HepG2 (cell line): ENCODE measurements around the gene PRICKLE2. TPM values are rescaled to one million over a fixed set of nuclear protein-coding genes. Genes with fewer than 3 reads are reported as not detected.

ENCODE experiments used
- ATAC-seq: fragments of 200-7000 bp; cut with Tn5 transposase; 3 replicates; pipeline ENCODE4 v1.9.1; 2020; ENCODE audit warnings: mild to moderate bottlenecking, moderate library complexity
- BruUV-seq: library from RNA; stranded (reverse); fragments of 400-500 nt; replicated peaks from 2 replicates; lab custom pipeline; 2021; lab: Mats Ljungman, UMichigan
- CTCF ChIA-PET: fragments of 300-600 bp; formaldehyde crosslinking; extraction: SDS; loops from one replicate; lab custom pipeline; 2021; ENCODE audit warnings: low total read pairs, inconsistent platforms, low intra/inter-chr PET ratio; lab: Yijun Ruan, JAX
- POLR2A ChIA-PET: fragments of 350-600 bp; sonication (Branson Sonifier 250); formaldehyde crosslinking; loops from one replicate; lab custom pipeline; 2020; ENCODE audit warnings: antibody characterized with exemption, inconsistent platforms; lab: Yijun Ruan, JAX
- DNase-seq: peaks from one replicate; pipeline ENCODE4 v3.0.0-alpha.2; 2015; ENCODE audit warnings: low spot score
- FAIRE-seq: peaks from 3 replicates; lab custom pipeline; 2011; peaks lifted over from hg19 to GRCh38; lab: Jason Lieb, UNC
- H2AFZ ChIP-seq: one replicate; pipeline ENCODE4 v1.6.1; 2011; ENCODE audit warnings: low read length, inconsistent platforms
- H3K27ac ChIP-seq: fragments of 300-600 bp; 3 replicates; pipeline ENCODE4 v1.8.0; 2011; ENCODE audit warnings: mixed run types, mild to moderate bottlenecking, mixed read lengths, low read length, inconsistent platforms; ENCODE audit not compliant: insufficient read depth; ENCODE audit errors: extremely low read length
- H3K27me3 ChIP-seq, 2 experiments: fragments of 200-600 bp in 1 of 2; 2 replicates in 1 of 2; 3 replicates in 1 of 2; pipeline versions ENCODE4 v1.6.0 to v1.8.0; 2011; ENCODE audit warnings: low read length in 2 of 2, mild to moderate bottlenecking in 2 of 2, moderate library complexity in 2 of 2, inconsistent platforms in 1 of 2; ENCODE audit not compliant: insufficient read depth in 2 of 2, control insufficient read depth in 1 of 2
- H3K36me3 ChIP-seq, 2 experiments: fragments of 200-600 bp in 1 of 2; replicated peaks in 1 of 2; 2 replicates in 1 of 2; 3 replicates in 1 of 2; pipeline versions ENCODE4 v1.5.1 to v1.8.0; 2011; ENCODE audit warnings: low read length in 2 of 2, inconsistent platforms in 1 of 2; ENCODE audit not compliant: insufficient read depth in 2 of 2, control insufficient read depth in 1 of 2
- H3K4me1 ChIP-seq: 2 replicates; pipeline ENCODE4 v1.5.1; 2012; ENCODE audit warnings: low read length, inconsistent platforms; ENCODE audit not compliant: insufficient read depth
- H3K4me2 ChIP-seq: 2 replicates; pipeline ENCODE4 v1.6.0; 2011; ENCODE audit warnings: low read depth, low read length, inconsistent platforms
- H3K4me3 ChIP-seq, 3 experiments: fragments of 200-600 bp in 1 of 3; sonication (generic), shearing (Covaris generic) in 1 of 3; replicated peaks in 1 of 3; 2 replicates each; pipeline ENCODE4 v1.5.1; 2011 to 2016; ENCODE audit warnings: low read length in 3 of 3, inconsistent platforms in 2 of 3, low read depth in 2 of 3, mild to moderate bottlenecking in 2 of 3, control low read depth in 1 of 3, mixed read lengths in 1 of 3; ENCODE audit not compliant: insufficient read depth in 1 of 3
- H3K79me2 ChIP-seq: one replicate; pipeline ENCODE4 v1.6.1; 2011; ENCODE audit warnings: low read length, inconsistent platforms; ENCODE audit not compliant: insufficient read depth
- H3K9ac ChIP-seq: 2 replicates; pipeline ENCODE4 v1.6.0; 2011; ENCODE audit warnings: mild to moderate bottlenecking, low read depth, low read length, inconsistent platforms; ENCODE audit not compliant: insufficient read depth
- H3K9me3 ChIP-seq: 2 replicates; pipeline ENCODE4 v1.5.1; 2012; ENCODE audit warnings: mild to moderate bottlenecking, low read length
- H4K20me1 ChIP-seq: 2 replicates; pipeline ENCODE4 v1.6.0; 2011; ENCODE audit warnings: inconsistent platforms, mild to moderate bottlenecking, low read length, moderate library complexity; ENCODE audit not compliant: insufficient read depth
- ATAD3A ChIP-seq: sonication (generic); formaldehyde crosslinking; IDR thresholded peaks from 2 replicates; pipeline ENCODE4 v1.4.0; 2020; ENCODE audit warnings: missing genetic modification reagents
- ATF7 ChIP-seq, 2 experiments: fragments of 450-650 bp in 1 of 2; sonication (generic) in 1 of 2; formaldehyde crosslinking in 1 of 2; IDR thresholded peaks; 2 replicates each; pipeline versions ENCODE4 v1.4.0 to v1.6.1; 2016 to 2020; ENCODE audit warnings: antibody characterized with exemption in 1 of 2, mild to moderate bottlenecking in 1 of 2, missing genetic modification reagents in 1 of 2
- CCDC6 ChIP-seq: sonication (generic); formaldehyde crosslinking; IDR thresholded peaks from 2 replicates; pipeline ENCODE4 v1.8.1; 2022; ENCODE audit warnings: mild to moderate bottlenecking, missing genetic modification reagents, moderate library complexity
- ERF ChIP-seq: IDR thresholded peaks from 2 replicates; pipeline ENCODE4 v1.6.1; 2018; ENCODE audit warnings: missing biosample characterization, missing genetic modification reagents
- GZF1 ChIP-seq: sonication (generic); formaldehyde crosslinking; IDR thresholded peaks from 2 replicates; pipeline ENCODE4 v1.5.1; 2020; ENCODE audit warnings: mild to moderate bottlenecking, missing genetic modification reagents
- PLRG1 ChIP-seq: fragments of 450-650 bp; conservative IDR thresholded peaks from 2 replicates; pipeline ENCODE4 v1.6.1; 2016
- THRA ChIP-seq: sonication (generic); formaldehyde crosslinking; IDR thresholded peaks from 2 replicates; pipeline ENCODE4 v1.4.0; 2020; ENCODE audit warnings: missing genetic modification reagents, borderline replicate concordance
- ZNF232 ChIP-seq: sonication (generic); formaldehyde crosslinking; IDR thresholded peaks from 2 replicates; pipeline ENCODE4 v1.4.0; 2020; ENCODE audit warnings: missing genetic modification reagents, borderline replicate concordance
- ZNF3 ChIP-seq: IDR thresholded peaks from 2 replicates; pipeline ENCODE4 v1.7.0; 2017; ENCODE audit warnings: inconsistent platforms
- ZNF446 ChIP-seq: sonication (generic); formaldehyde crosslinking; IDR thresholded peaks from 2 replicates; pipeline ENCODE4 v1.5.0; 2020; ENCODE audit warnings: mild to moderate bottlenecking, missing genetic modification reagents
- ZNF652 ChIP-seq: IDR thresholded peaks from 2 replicates; pipeline ENCODE4 v1.6.1; 2016; ENCODE audit warnings: low read depth, borderline replicate concordance
- ZNF660 ChIP-seq: sonication (generic); formaldehyde crosslinking; IDR thresholded peaks from 2 replicates; pipeline ENCODE4 v1.5.1; 2020; ENCODE audit warnings: mild to moderate bottlenecking, low read depth, missing genetic modification reagents, borderline replicate concordance
- ZNF879 ChIP-seq: sonication (generic); formaldehyde crosslinking; IDR thresholded peaks from 2 replicates; pipeline ENCODE4 v1.8.1; 2023; ENCODE audit warnings: missing genetic modification reagents
- WGBS: methylation state at CpG from one replicate; pipeline ENCODE4 v1.1.6; 2017; ENCODE audit warnings: low lambda C conversion rate; 5-methylcytosine and 5-hydroxymethylcytosine counted together
- in situ Hi-C: cut with HindIII; loops from 2 replicates; pipeline ENCODE4 v1.10.0; 2017; ENCODE audit warnings: low pct_unique_long_range_greater_than_20kb; ENCODE audit not compliant: extremely low pct_ligation_motif_present
- intact Hi-C: fragments of 100-400 bp; cut with micrococcal nuclease; formaldehyde crosslinking; loops from one replicate; pipeline ENCODE4 v1.10.0; 2022; ENCODE audit not compliant: unreplicated experiment
- polyA plus RNA-seq, 8 experiments: library from polyadenylated mRNA; depleted of rRNA in 3 of 8; stranded (reverse) in 7 of 8; unstranded in 1 of 8; fragments of >200 nt; fragmentation: Illumina TruSeq in 4 of 8; extraction: Trizol in 4 of 8; gene quantifications; 2 replicates each; pipeline versions ENCODE4 v1.2.1 to v1.2.3, GENCODE V29; 2011 to 2016; ENCODE audit warnings: low read depth in 4 of 8, missing spikeins in 1 of 8, mixed read lengths in 1 of 8; ENCODE audit not compliant: insufficient read depth in 1 of 8
- total RNA-seq, 5 experiments: library from RNA; depleted of rRNA; stranded (reverse); fragments of >200 nt; fragmentation: Illumina TruSeq; extraction: Trizol; gene quantifications; 2 replicates each; pipeline ENCODE4 v1.2.3, GENCODE V29; 2016; ENCODE audit warnings: low read depth in 1 of 5
- TF ChIP-seq, protein P1 (sequence below): sonication (generic); formaldehyde crosslinking; IDR thresholded peaks from 2 replicates; pipeline ENCODE4 v1.4.0; 2020; ENCODE audit warnings: missing genetic modification reagents
- TF ChIP-seq, protein P2 (sequence below): sonication (generic); formaldehyde crosslinking; IDR thresholded peaks from 2 replicates; pipeline ENCODE4 v1.5.1; 2020; ENCODE audit warnings: mild to moderate bottlenecking, missing genetic modification reagents, borderline replicate concordance

PRICKLE2 gene
- total and polyA plus RNA-seq, 2 of the 13 experiments (the other 11 are each of a cell fraction or from before 2014, with no cell fraction given): 0.01 to 0.07 TPM

- H2AFZ ChIP-seq: no peak overlapping the region
- CTCF ChIA-PET: no interaction called here
Measured at GRCh38 chr3:64049832-64050231, 175.4 kb downstream of the PRICKLE2 start.

More at GRCh38 chr3:64049832-64050231, 175.4 kb downstream of the PRICKLE2 start:
- POLR2A ChIA-PET: no interaction called here
- H3K4me2 ChIP-seq: no peak overlapping the region
- no peak for ATAC-seq
- FAIRE-seq: no peak
- H3K9me3 ChIP-seq: no peaks in the 10 kb centered on the region
- no peaks in the 10 kb centered on the region for H3K79me2 ChIP-seq
- intact Hi-C loops (no loop called here), in situ Hi-C loops (no loop called here)
- no TSS peak for BruUV-seq
- 0 out of 5 replicates have a peak, but pooled peaks cover 0 to 4% of the 10 kb centered on the region in 2 experiments for H3K27me3 ChIP-seq
- no peaks in the 10 kb centered on the region for H3K4me1 ChIP-seq
- TF ChIP-seq PLRG1 (no peak), ATAD3A (no peak), ZNF879 (CRISPR knock-in tag) (no peak), ERF (no peak), ZNF660 (CRISPR knock-in tag) (no peak), CCDC6 (CRISPR knock-in tag) (no peak), ZNF3 (CRISPR knock-in tag) (no peak), ATF7 (IDR thresholded peaks at IDR 0.05) (no peak), ATF7 (CRISPR knock-in tag; IDR thresholded peaks at IDR 0.05) (no peak), ZNF446 (CRISPR knock-in tag) (no peak), ZNF232 (CRISPR knock-in tag) (no peak), THRA (CRISPR knock-in tag) (no peak), GZF1 (CRISPR knock-in tag) (no peak), ZNF652 (CRISPR knock-in tag) (no peak)
- TF ChIP-seq, protein P1, sequence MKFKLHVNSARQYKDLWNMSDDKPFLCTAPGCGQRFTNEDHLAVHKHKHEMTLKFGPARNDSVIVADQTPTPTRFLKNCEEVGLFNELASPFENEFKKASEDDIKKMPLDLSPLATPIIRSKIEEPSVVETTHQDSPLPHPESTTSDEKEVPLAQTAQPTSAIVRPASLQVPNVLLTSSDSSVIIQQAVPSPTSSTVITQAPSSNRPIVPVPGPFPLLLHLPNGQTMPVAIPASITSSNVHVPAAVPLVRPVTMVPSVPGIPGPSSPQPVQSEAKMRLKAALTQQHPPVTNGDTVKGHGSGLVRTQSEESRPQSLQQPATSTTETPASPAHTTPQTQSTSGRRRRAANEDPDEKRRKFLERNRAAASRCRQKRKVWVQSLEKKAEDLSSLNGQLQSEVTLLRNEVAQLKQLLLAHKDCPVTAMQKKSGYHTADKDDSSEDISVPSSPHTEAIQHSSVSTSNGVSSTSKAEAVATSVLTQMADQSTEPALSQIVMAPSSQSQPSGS (CRISPR knock-in tag): no peak
- TF ChIP-seq, protein P2, sequence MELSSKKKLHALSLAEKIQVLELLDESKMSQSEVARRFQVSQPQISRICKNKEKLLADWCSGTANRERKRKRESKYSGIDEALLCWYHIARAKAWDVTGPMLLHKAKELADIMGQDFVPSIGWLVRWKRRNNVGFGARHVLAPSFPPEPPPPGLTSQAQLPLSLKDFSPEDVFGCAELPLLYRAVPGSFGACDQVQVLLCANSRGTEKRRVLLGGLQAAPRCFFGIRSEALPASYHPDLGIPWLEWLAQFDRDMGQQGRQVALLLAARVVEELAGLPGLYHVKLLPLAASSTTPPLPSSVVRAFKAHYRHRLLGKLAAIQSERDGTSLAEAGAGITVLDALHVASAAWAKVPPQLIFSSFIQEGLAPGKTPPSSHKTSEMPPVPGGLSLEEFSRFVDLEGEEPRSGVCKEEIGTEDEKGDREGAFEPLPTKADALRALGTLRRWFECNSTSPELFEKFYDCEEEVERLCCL (CRISPR knock-in tag): no peak
- H3K9ac ChIP-seq: no peak overlapping the region
- no peak for DNase-seq
- no peaks in the 10 kb centered on the region for H4K20me1 ChIP-seq
- H3K27ac ChIP-seq: no peak overlapping the region
- WGBS: 3% methylated on average over 4 of the region's 4 CpGs
- H3K4me3 ChIP-seq: no peak overlapping the region
- no peaks in the 10 kb centered on the region for H3K36me3 ChIP-seq
